ENCODE measurements around the gene PCGF2. TPM values are rescaled to one million over a fixed set of nuclear protein-coding genes. Genes with fewer than 3 reads are reported as not detected.

The PCGF2 gene
- total and polyA plus RNA-seq, 7 experiments from 2014 or later, result 0.09 to 2.7 (median 0.34) TPM; not detected in 4

- H3K27me3 ChIP-seq (ENCODE audit: control insufficient read depth in 2 of 2, insufficient read depth in 2 of 2, low read length in 2 of 2), result no peaks in the 10 kb centered on the region
- ATAC-seq, result peak; percentile 65
- H3K36me3 ChIP-seq (ENCODE audit: control insufficient read depth in 2 of 3, insufficient read depth in 3 of 3, low read length in 3 of 3), result peaks cover 0 to 4% (median 0%) of the 10 kb centered on the region in 3 experiments
- intact Hi-C loops (cut with micrococcal nuclease), result loop anchor here (1.0 to 5.0 kb wide), 5 partner anchors 24 to 151 kb away; partner anchors contain the start of genes CISD3 (in 2 of the 2), PSMB3 (in 2 of the 2) and RPL23 (in 1 of the 2)
- H3K4me3 ChIP-seq (ENCODE audit: low read length), result peak overlapping the region; percentile 70
- Mint-ChIP-seq H3K4me1 (peaks cover 29 to 56% (median 33%) of the 10 kb centered on the region in 7 donors), H3K27me3 (no peaks in the 10 kb centered on the region), H3K27ac (peak overlapping the region; percentile 79 to 98 (median 96)), H3K4me3 (peak overlapping the region; percentile 77 to 100 (median 86)), H3K36me3 (peaks cover 0 to 11% (median 0%) of the 10 kb centered on the region in 5 donors), H3K9me3 (peaks cover 0 to 2% (median 0%) of the 10 kb centered on the region in 11 donors)
- CTCF ChIA-PET, result interaction anchor here (0.7 to 2.1 kb wide), 2 partner anchors 24 to 146 kb away, joined by 3 to 7 read pairs; no protein-coding TSS in a partner anchor
- POLR2A ChIA-PET, result interaction anchor here (0.9 to 14.1 kb wide), 6 partner anchors 11 to 168 kb away, joined by 3 to 317 read pairs (median 3); partner anchors contain the start of gene LASP1
- peak in 7 of 9 donors; percentile 45 to 85 (median 65) for DNase-seq
- peak overlapping the region; percentile 97 for H3K27ac ChIP-seq (ENCODE audit: low read depth, low read length)
- no peaks in the 10 kb centered on the region for H3K9me3 ChIP-seq (ENCODE audit: control insufficient read depth in 2 of 3, low read length in 3 of 3)
- peaks cover 11 to 19% of the 10 kb centered on the region in 2 donors for H3K4me1 ChIP-seq (ENCODE audit: control insufficient read depth in 2 of 2, insufficient read depth in 2 of 2, low read length in 2 of 2)
Measured at GRCh38 chr17:38701504-38702165, 46.5 kb downstream of the PCGF2 start.

- Mint-ChIP-seq H3K36me3 (peaks cover 0 to 3% (median 0%) of the 10 kb centered on the region in 5 donors), H3K4me3 (peak overlapping the region in 1 of 10 donors; percentile 7), H3K27ac (peak overlapping the region in 5 of 9 donors; percentile 2 to 61 (median 19)), H3K27me3 (no peaks in the 10 kb centered on the region), H3K4me1 (peaks cover 29 to 48% (median 33%) of the 10 kb centered on the region in 7 donors), H3K9me3 (no peaks in the 10 kb centered on the region)
- ChIA-PET CTCF (interaction anchor here (2.1 kb wide), 1 partner anchor 23 kb away, joined by 11 read pairs; the partner anchor contains the start of gene EPOP), POLR2A (interaction anchor here (0.7 to 1.5 kb wide), 4 partner anchors 10 to 29 kb away, joined by 3 to 6 read pairs (median 4); partner anchors contain the start of gene EPOP)
- no peak for ATAC-seq
- Histone ChIP-seq H3K27ac (ENCODE audit: low read depth, low read length) (no peak overlapping the region), H3K4me3 (ENCODE audit: low read length) (no peak overlapping the region), H3K9me3 (ENCODE audit: control insufficient read depth in 2 of 3, low read length in 3 of 3) (no peaks in the 10 kb centered on the region), H3K36me3 (ENCODE audit: control insufficient read depth in 2 of 3, insufficient read depth in 3 of 3, low read length in 3 of 3) (no peaks in the 10 kb centered on the region), H3K27me3 (ENCODE audit: control insufficient read depth in 2 of 2, insufficient read depth in 2 of 2, low read length in 2 of 2) (no peaks in the 10 kb centered on the region), H3K4me1 (ENCODE audit: control insufficient read depth in 2 of 2, insufficient read depth in 2 of 2, low read length in 2 of 2) (peaks cover 11 to 18% of the 10 kb centered on the region in 2 donors)
- intact Hi-C loops (cut with micrococcal nuclease), result no loop called here
- DNase-seq, result no peak
Measured at GRCh38 chr17:38698760-38699159, 49.4 kb downstream of the PCGF2 start.

GRCh38 chr17:38697061-38697820, 50.9 kb downstream of the PCGF2 start:
- H3K36me3 ChIP-seq (ENCODE audit: control insufficient read depth in 2 of 3, insufficient read depth in 3 of 3, low read length in 3 of 3), result no peaks in the 10 kb centered on the region
- H3K27ac ChIP-seq (ENCODE audit: low read depth, low read length), result no peak overlapping the region
- peak overlapping the region in 9 of 10 donors; percentile 2 to 51 (median 19) for H3K4me3 Mint-ChIP-seq
- no peaks in the 10 kb centered on the region for H3K9me3 ChIP-seq (ENCODE audit: control insufficient read depth in 2 of 3, low read length in 3 of 3)
- DNase-seq (peak in 4 of 9 donors; percentile 18 to 39 (median 21)), ATAC-seq (no peak)
- no peak overlapping the region for H3K4me3 ChIP-seq (ENCODE audit: low read length)
- ChIA-PET POLR2A (interaction anchor here (0.8 to 1.3 kb wide), 6 partner anchors 9 to 55 kb away, joined by 3 to 8 read pairs (median 3); no protein-coding TSS in a partner anchor), CTCF (interaction anchor here (0.5 to 2.1 kb wide), 3 partner anchors 21 to 38 kb away, joined by 3 to 11 read pairs (median 3); partner anchors contain the start of gene EPOP)
- H3K4me1 ChIP-seq (ENCODE audit: control insufficient read depth in 2 of 2, insufficient read depth in 2 of 2, low read length in 2 of 2), result peaks cover 11 to 18% of the 10 kb centered on the region in 2 donors
- H3K36me3 Mint-ChIP-seq, result peaks cover 0 to 3% (median 0%) of the 10 kb centered on the region in 5 donors
- peaks cover 25 to 44% (median 33%) of the 10 kb centered on the region in 7 donors for H3K4me1 Mint-ChIP-seq
- no peaks in the 10 kb centered on the region for H3K27me3 ChIP-seq (ENCODE audit: control insufficient read depth in 2 of 2, insufficient read depth in 2 of 2, low read length in 2 of 2)
- H3K27ac Mint-ChIP-seq, result peak overlapping the region; percentile 53 to 87 (median 77)
- intact Hi-C loops (cut with micrococcal nuclease), result no loop called here
- no peaks in the 10 kb centered on the region for H3K27me3 Mint-ChIP-seq
- no peaks in the 10 kb centered on the region for H3K9me3 Mint-ChIP-seq

GRCh38 chr17:38693700-38694329, 54.3 kb downstream of the PCGF2 start:
- H3K36me3 Mint-ChIP-seq, result no peaks in the 10 kb centered on the region
- intact Hi-C loops (cut with micrococcal nuclease), result no loop called here
- Histone ChIP-seq H3K9me3 (ENCODE audit: control insufficient read depth in 2 of 3, low read length in 3 of 3) (no peaks in the 10 kb centered on the region), H3K27me3 (ENCODE audit: control insufficient read depth in 2 of 2, insufficient read depth in 2 of 2, low read length in 2 of 2) (no peaks in the 10 kb centered on the region), H3K27ac (ENCODE audit: low read depth, low read length) (no peak overlapping the region), H3K4me3 (ENCODE audit: low read length) (no peak overlapping the region), H3K4me1 (ENCODE audit: control insufficient read depth in 2 of 2, insufficient read depth in 2 of 2, low read length in 2 of 2) (peaks cover 0 to 11% of the 10 kb centered on the region in 2 donors), H3K36me3 (ENCODE audit: control insufficient read depth in 2 of 3, insufficient read depth in 3 of 3, low read length in 3 of 3) (no peaks in the 10 kb centered on the region)
- no peak for ATAC-seq
- no peak for DNase-seq
- peaks cover 16 to 25% (median 18%) of the 10 kb centered on the region in 7 donors for H3K4me1 Mint-ChIP-seq
- H3K4me3 Mint-ChIP-seq, result no peak overlapping the region
- H3K27ac Mint-ChIP-seq, result no peak overlapping the region
- peaks cover 0 to 1% (median 0%) of the 10 kb centered on the region in 11 donors for H3K9me3 Mint-ChIP-seq
- ChIA-PET POLR2A (no interaction called here), CTCF (interaction anchor here (0.6 to 1.2 kb wide), 3 partner anchors 13 to 17 kb away, joined by 3 to 4 read pairs (median 3); no protein-coding TSS in a partner anchor)
- H3K27me3 Mint-ChIP-seq, result no peaks in the 10 kb centered on the region

- H3K36me3 Mint-ChIP-seq, result no peaks in the 10 kb centered on the region
- H3K36me3 ChIP-seq (ENCODE audit: control insufficient read depth in 2 of 3, insufficient read depth in 3 of 3, low read length in 3 of 3), result no peaks in the 10 kb centered on the region
- intact Hi-C loops (cut with micrococcal nuclease), result no loop called here
- no peaks in the 10 kb centered on the region for H3K4me1 ChIP-seq (ENCODE audit: control insufficient read depth in 2 of 2, insufficient read depth in 2 of 2, low read length in 2 of 2)
- H3K9me3 ChIP-seq (ENCODE audit: control insufficient read depth in 2 of 3, low read length in 3 of 3), result no peaks in the 10 kb centered on the region
- peak overlapping the region in 2 of 9 donors; percentile 21 to 62 for H3K27ac Mint-ChIP-seq
- no peak for DNase-seq
- ChIA-PET CTCF (interaction anchor here (0.8 to 1.3 kb wide), 2 partner anchors 10 to 43 kb away, joined by 3 to 4 read pairs; no protein-coding TSS in a partner anchor), POLR2A (interaction anchor here (0.7 to 1.3 kb wide), 2 partner anchors 16 to 37 kb away, joined by 3 read pairs; no protein-coding TSS in a partner anchor)
- H3K4me1 Mint-ChIP-seq, result peaks cover 0 to 8% (median 0%) of the 10 kb centered on the region in 7 donors
- no peak overlapping the region for H3K4me3 Mint-ChIP-seq
- H3K4me3 ChIP-seq (ENCODE audit: low read length), result no peak overlapping the region
- peaks cover 0 to 3% (median 0%) of the 10 kb centered on the region in 5 donors for H3K27me3 Mint-ChIP-seq
- H3K9me3 Mint-ChIP-seq, result peaks cover 0 to 3% (median 0%) of the 10 kb centered on the region in 11 donors
- no peaks in the 10 kb centered on the region for H3K27me3 ChIP-seq (ENCODE audit: control insufficient read depth in 2 of 2, insufficient read depth in 2 of 2, low read length in 2 of 2)
- no peak overlapping the region for H3K27ac ChIP-seq (ENCODE audit: low read depth, low read length)
- no peak for ATAC-seq
Measured at GRCh38 chr17:38691154-38691553, 57.0 kb downstream of the PCGF2 start.
